ENCODE data around the gene ENTREP3.

GRCh38 chr1:155205969-155206593 is 49.2 kb downstream of the ENTREP3 start:
- TF ChIP-seq CTCF (optimal IDR thresholded peaks at IDR 0.05 in 1 of 3, IDR thresholded peaks at IDR 0.05 in 1 of 3, conservative IDR thresholded peaks at IDR 0.05 in 1 of 3; ENCODE audit: extremely low read depth in 1 of 3, insufficient read depth in 2 of 3, low read length in 3 of 3) (no peak), EZH2 (IDR thresholded peaks at IDR 0.05; ENCODE audit: low read length) (no peak)
